Esophagus squamous epithelium (tissue), 5 donors: ENCODE results near the gene GNAL. TPM values are rescaled to one million over a fixed set of nuclear protein-coding genes. Genes with fewer than 3 reads are reported as not detected.

Source experiments
- DNase-seq: peaks from one replicate; lab custom pipeline; 2025; lab: John Stamatoyannopoulos, UW
- H3K27ac ChIP-seq, 4 donors: fragments of 200-600 bp; sonication (generic); one replicate each; pipeline ENCODE4 v1.5.1; 2016 to 2019; ENCODE audit warnings: mild to moderate bottlenecking in 1 of 4
- H3K27me3 ChIP-seq, 4 donors: fragments of 200-600 bp; sonication (generic); 1 replicate in 3 of 4; 2 replicates in 1 of 4; pipeline versions ENCODE4 v1.5.1 to v1.6.0; 2017 to 2021; ENCODE audit warnings: antibody characterized with exemption in 1 of 4
- H3K36me3 ChIP-seq, 3 donors: fragments of 200-600 bp; sonication (generic); one replicate each; pipeline ENCODE4 v1.5.1; 2016 to 2019
- H3K4me1 ChIP-seq, 3 donors: fragments of 200-600 bp; sonication (generic); one replicate each; pipeline ENCODE4 v1.5.1; 2017 to 2019
- H3K4me3 ChIP-seq, 4 donors: fragments of 200-600 bp; sonication (generic); 1 replicate in 3 of 4; 2 replicates in 1 of 4; pipeline ENCODE4 v1.5.1; 2016 to 2019; ENCODE audit warnings: mild to moderate bottlenecking in 2 of 4, moderate library complexity in 1 of 4
- H3K9me3 ChIP-seq, 3 donors: fragments of 200-600 bp; sonication (generic); one replicate each; pipeline ENCODE4 v1.5.1; 2016 to 2019
- POLR2A ChIP-seq, 4 donors: fragments of 450-650 bp; IDR thresholded peaks; one replicate each; pipeline ENCODE4 v1.6.1; 2017; ENCODE audit warnings: antibody characterized with exemption in 4 of 4, mild to moderate bottlenecking in 4 of 4, moderate library complexity in 3 of 4
- WGBS, 2 donors: methylation state at CpG; one replicate each; pipeline ENCODE4 v1.1.5; 2018; 5-methylcytosine and 5-hydroxymethylcytosine counted together
- intact Hi-C: fragments of 100-400 bp; cut with DNase I; formaldehyde crosslinking; loops from one replicate; pipeline ENCODE4 v1.15.0; 2022
- total RNA-seq, 4 donors: library from RNA; depleted of rRNA; stranded (reverse); fragments of >200 nt; gene quantifications; one replicate each; pipeline ENCODE4 v1.1.0, GENCODE V29; 2016
- TF ChIP-seq, protein P1 (sequence below), 6 experiments: fragments of 450-650 bp in 4 of 6; fragments of 200-600 bp in 2 of 6; sonication (generic) in 2 of 6; IDR thresholded peaks; one replicate each; pipeline ENCODE4 v1.5.1; 2016 to 2019; ENCODE audit warnings: antibody characterized with exemption in 6 of 6, mild to moderate bottlenecking in 4 of 6, moderate library complexity in 4 of 6
- donor health status: DM: yes; HTN: yes; CAD: no.

GNAL gene
- total RNA-seq, 4 donors from 2014 or later, result 2.4 to 23.4 (median 7.0) TPM

DNA sequence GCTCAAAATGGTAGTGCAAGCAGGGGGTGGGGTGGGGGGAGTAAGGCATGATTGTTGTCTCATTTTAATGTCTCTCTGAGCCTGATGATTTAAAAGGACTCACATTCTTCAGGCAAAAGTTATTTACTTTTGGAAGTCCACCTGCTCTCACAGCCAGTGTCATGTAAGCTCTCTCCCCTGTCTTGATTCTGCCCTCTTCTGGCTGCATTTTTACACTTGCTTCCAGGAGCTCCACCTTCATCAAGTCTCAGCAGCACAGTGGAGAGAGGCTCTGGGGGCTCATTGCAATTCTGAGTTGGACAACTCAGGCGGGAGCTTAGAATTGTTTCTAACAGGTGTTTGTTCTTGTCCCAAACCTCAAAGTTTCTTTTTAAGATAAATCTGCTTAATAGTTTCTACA is 39.2 kb downstream of the GNAL start:
- H3K27ac ChIP-seq, result no peak overlapping the region
- H3K4me3 ChIP-seq, result no peak overlapping the region
- intact Hi-C loops, result loop anchor here (5.0 to 10.0 kb wide), 2 partner anchors 57 to 71 kb away; no protein-coding TSS in a partner anchor
- TF ChIP-seq, protein P1, sequence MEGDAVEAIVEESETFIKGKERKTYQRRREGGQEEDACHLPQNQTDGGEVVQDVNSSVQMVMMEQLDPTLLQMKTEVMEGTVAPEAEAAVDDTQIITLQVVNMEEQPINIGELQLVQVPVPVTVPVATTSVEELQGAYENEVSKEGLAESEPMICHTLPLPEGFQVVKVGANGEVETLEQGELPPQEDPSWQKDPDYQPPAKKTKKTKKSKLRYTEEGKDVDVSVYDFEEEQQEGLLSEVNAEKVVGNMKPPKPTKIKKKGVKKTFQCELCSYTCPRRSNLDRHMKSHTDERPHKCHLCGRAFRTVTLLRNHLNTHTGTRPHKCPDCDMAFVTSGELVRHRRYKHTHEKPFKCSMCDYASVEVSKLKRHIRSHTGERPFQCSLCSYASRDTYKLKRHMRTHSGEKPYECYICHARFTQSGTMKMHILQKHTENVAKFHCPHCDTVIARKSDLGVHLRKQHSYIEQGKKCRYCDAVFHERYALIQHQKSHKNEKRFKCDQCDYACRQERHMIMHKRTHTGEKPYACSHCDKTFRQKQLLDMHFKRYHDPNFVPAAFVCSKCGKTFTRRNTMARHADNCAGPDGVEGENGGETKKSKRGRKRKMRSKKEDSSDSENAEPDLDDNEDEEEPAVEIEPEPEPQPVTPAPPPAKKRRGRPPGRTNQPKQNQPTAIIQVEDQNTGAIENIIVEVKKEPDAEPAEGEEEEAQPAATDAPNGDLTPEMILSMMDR (IDR thresholded peaks at IDR 0.05), result peak in 2 of 6 experiments; percentile 4 to 43
- no peak for TF ChIP-seq POLR2A (IDR thresholded peaks at IDR 0.05)
- H3K27me3 ChIP-seq, result peaks cover 0 to 10% (median 0%) of the 10 kb centered on the region in 4 donors
- H3K36me3 ChIP-seq, result no peaks in the 10 kb centered on the region
- H3K4me1 ChIP-seq, result peaks cover 0 to 8% (median 0%) of the 10 kb centered on the region in 3 donors
- 40 to 56% methylated on average over 1 of the region's 1 CpG for WGBS, 2 donors
- H3K9me3 ChIP-seq, result no peaks in the 10 kb centered on the region
- no peak for DNase-seq

DNA sequence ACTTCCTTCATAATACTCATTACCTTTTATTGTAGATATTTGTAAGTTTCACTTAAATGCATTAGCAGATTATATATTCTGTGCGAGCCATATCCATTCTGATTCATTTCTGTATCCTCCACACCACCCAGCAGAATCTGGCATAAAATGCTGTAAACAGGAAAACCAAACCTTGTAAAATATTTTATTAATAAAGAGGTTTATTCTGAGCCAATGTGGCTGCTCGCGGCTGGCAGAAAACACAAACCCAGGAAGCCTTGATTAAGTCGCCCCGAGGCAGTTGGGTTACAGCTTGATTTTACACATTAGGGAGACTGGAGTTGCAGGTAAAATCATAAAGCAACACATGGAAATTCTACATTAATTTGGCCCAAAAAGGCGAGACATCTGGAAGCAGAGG is 40.5 kb downstream of the GNAL start:
- intact Hi-C loops, result loop anchor here (5.0 to 10.0 kb wide), 2 partner anchors 55 to 72 kb away; no protein-coding TSS in a partner anchor
- TF ChIP-seq POLR2A (IDR thresholded peaks at IDR 0.05), result no peak
- no peaks in the 10 kb centered on the region for H3K36me3 ChIP-seq
- H3K9me3 ChIP-seq, result no peaks in the 10 kb centered on the region
- 38 to 70% methylated on average over 6 of the region's 6 CpGs for WGBS, 2 donors
- no peak overlapping the region for H3K27ac ChIP-seq
- no peak overlapping the region for H3K4me3 ChIP-seq
- peaks cover 0 to 12% (median 0%) of the 10 kb centered on the region in 4 donors for H3K27me3 ChIP-seq
- no peak for DNase-seq
- peaks cover 0 to 9% (median 0%) of the 10 kb centered on the region in 3 donors for H3K4me1 ChIP-seq

DNA sequence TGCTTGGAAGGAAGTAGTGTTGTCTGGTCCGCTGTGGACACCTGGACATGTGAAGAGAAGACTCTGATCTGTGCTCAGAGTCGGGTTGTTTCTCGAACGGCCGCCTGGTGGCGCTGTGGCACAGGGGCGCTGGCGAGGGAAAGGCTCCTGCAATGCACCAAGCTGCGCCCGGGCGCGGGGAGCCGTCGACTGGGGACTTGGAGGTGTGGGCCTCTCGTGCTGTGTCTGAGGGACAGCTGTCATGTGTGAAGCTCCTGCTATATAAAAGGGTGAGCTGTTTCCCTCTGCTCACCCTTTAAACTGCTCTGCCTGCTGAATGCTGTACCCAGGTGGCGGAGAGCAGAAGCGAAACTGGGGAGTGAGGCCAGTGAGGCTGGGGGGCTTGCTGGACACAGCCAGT is 44.0 kb downstream of the GNAL start:
- DNase-seq, result no peak
- WGBS, 2 donors, result 11 to 13% methylated on average over 7 to 10 of the region's 17 CpGs
- peak overlapping the region in 2 of 4 donors; percentile 25 to 57 for H3K4me3 ChIP-seq
- H3K27ac ChIP-seq, result no peak overlapping the region
- H3K9me3 ChIP-seq, result no peaks in the 10 kb centered on the region
- H3K36me3 ChIP-seq, result no peaks in the 10 kb centered on the region
- peaks cover 0 to 12% (median 0%) of the 10 kb centered on the region in 4 donors for H3K27me3 ChIP-seq
- intact Hi-C loops, result loop anchor here (10.0 kb wide), 1 partner anchor 312 kb away; no protein-coding TSS in a partner anchor
- TF ChIP-seq POLR2A (IDR thresholded peaks at IDR 0.05), result no peak
- TF ChIP-seq, protein P1 (IDR thresholded peaks at IDR 0.05), result peak; percentile 75 to 90 (median 83)
- H3K4me1 ChIP-seq, result peaks cover 0 to 5% (median 0%) of the 10 kb centered on the region in 3 donors

DNA sequence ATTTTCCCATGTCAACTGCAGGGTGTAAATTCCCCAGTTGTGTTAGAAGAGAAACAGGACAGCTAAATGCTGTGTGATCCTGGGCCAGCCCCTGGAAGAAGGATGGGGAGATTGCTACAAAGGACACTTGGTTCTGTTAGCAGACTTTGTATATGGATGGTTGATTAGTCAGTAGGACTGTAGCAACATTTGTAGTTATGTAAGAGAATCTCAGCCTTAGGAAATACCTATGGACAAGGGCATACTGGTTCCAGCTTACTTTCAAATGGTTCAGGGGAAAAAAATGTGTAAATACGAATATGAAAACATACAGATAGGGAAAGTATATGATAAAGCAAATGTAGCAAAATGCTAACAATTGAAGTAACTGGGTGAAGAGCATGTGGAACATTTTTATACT is 47.6 kb downstream of the GNAL start:
- H3K27ac ChIP-seq, result no peak overlapping the region
- peaks cover 0 to 5% (median 0%) of the 10 kb centered on the region in 3 donors for H3K4me1 ChIP-seq
- no peak for DNase-seq
- no peak overlapping the region for H3K4me3 ChIP-seq
- 60 to 75% methylated on average over 1 of the region's 1 CpG for WGBS, 2 donors
- H3K27me3 ChIP-seq, result peaks cover 0 to 12% (median 0%) of the 10 kb centered on the region in 4 donors
- H3K36me3 ChIP-seq, result no peaks in the 10 kb centered on the region
- no peaks in the 10 kb centered on the region for H3K9me3 ChIP-seq
- intact Hi-C loops, result loop anchor here (10.0 kb wide), 1 partner anchor 308 kb away; no protein-coding TSS in a partner anchor
- no peak for TF ChIP-seq POLR2A (IDR thresholded peaks at IDR 0.05)
- TF ChIP-seq, protein P1 (IDR thresholded peaks at IDR 0.05), result no peak

DNA sequence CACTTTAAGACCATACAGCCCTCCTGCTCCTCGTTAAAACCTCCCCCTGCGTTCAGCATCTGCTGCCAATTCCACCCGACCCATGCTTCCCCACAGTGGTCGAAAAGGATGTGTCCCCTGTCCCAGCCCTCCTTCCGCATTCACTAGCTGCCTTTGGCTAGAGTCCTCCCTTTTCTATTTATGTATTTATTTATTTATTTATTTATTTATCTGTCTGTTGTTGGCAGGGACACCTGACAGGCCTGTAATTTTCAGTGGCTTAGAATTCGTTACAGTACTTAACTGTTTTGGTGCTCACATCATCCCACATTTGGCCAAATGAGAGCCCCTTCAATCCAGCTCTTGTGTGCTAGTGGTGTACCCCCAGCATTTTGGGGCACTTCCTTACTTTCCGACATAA is 50.8 kb downstream of the GNAL start:
- Histone ChIP-seq H3K27me3 (no peaks in the 10 kb centered on the region), H3K36me3 (no peaks in the 10 kb centered on the region), H3K4me1 (no peaks in the 10 kb centered on the region), H3K4me3 (no peak overlapping the region), H3K9me3 (no peaks in the 10 kb centered on the region), H3K27ac (no peak overlapping the region)
- intact Hi-C loops, result loop anchor here (10.0 kb wide), 1 partner anchor 305 kb away; no protein-coding TSS in a partner anchor
- TF ChIP-seq, protein P1 (IDR thresholded peaks at IDR 0.05), result no peak
- no peak for TF ChIP-seq POLR2A (IDR thresholded peaks at IDR 0.05)
- DNase-seq, result no peak
- 79 to 85% methylated on average over 7 of the region's 7 CpGs for WGBS, 2 donors
